ENCODE measurements around the gene SRL.

- TF ChIP-seq POLR2A (IDR thresholded peaks at IDR 0.05): no peak
- no peak for TF ChIP-seq CTCF (IDR thresholded peaks at IDR 0.05)
These were observed 14.9 kb downstream of the SRL start for GRCh38 chr16:4227040-4227332.
